H1 (cell line): ENCODE results near the gene PCP4. TPM values are rescaled to one million over a fixed set of nuclear protein-coding genes. Genes with fewer than 3 reads are reported as not detected.

Experiments used
- CTCF ChIA-PET: fragments of 300-600 bp; sonication (Branson Sonifier 250); formaldehyde crosslinking; loops from one replicate; lab custom pipeline; 2021; ENCODE audit not compliant: partially characterized antibody; lab: Charles Lee
- POLR2A ChIA-PET: fragments of 300-600 bp; sonication (Branson Sonifier 250); formaldehyde crosslinking; loops from one replicate; lab custom pipeline; 2021; ENCODE audit warnings: inconsistent platforms; ENCODE audit not compliant: partially characterized antibody; lab: Charles Lee
- DNase-seq, 2 experiments: peaks; one replicate each; pipeline versions ENCODE4 v3.0.0 to v3.0.0-alpha.2; 2010 to 2022; ENCODE audit warnings: low spot score in 2 of 2, low read depth in 1 of 2, mixed read lengths in 1 of 2
- FAIRE-seq: peaks from 2 replicates; lab custom pipeline; 2011; peaks lifted over from hg19 to GRCh38; lab: Jason Lieb, UNC
- H2AFZ ChIP-seq: 2 replicates; pipeline ENCODE4 v1.8.1; 2012; ENCODE audit warnings: low read length, inconsistent platforms
- H2AK5ac ChIP-seq: 2 replicates; pipeline ENCODE4 v1.6.1; 2013; ENCODE audit warnings: low read depth, low read length
- H2BK120ac ChIP-seq: replicated peaks from 2 replicates; pipeline ENCODE3; 2013; ENCODE audit warnings: low read depth, low read length, inconsistent platforms
- H2BK12ac ChIP-seq: 2 replicates; pipeline ENCODE4 v1.6.1; 2013; ENCODE audit warnings: low read depth, low read length
- H2BK15ac ChIP-seq: 2 replicates; pipeline ENCODE4 v1.6.1; 2013; ENCODE audit warnings: low read length
- H2BK20ac ChIP-seq: 2 replicates; pipeline ENCODE4 v1.6.1; 2013; ENCODE audit warnings: low read length
- H2BK5ac ChIP-seq: 2 replicates; pipeline ENCODE4 v1.6.1; 2013; ENCODE audit warnings: low read depth, low read length
- H3K14ac ChIP-seq: 2 replicates; pipeline ENCODE4 v1.6.1; 2013; ENCODE audit warnings: inconsistent platforms; ENCODE audit not compliant: insufficient read length
- H3K18ac ChIP-seq: 2 replicates; pipeline ENCODE4 v1.6.1; 2013; ENCODE audit warnings: low read length; ENCODE audit errors: extremely low read depth
- H3K23ac ChIP-seq: 2 replicates; pipeline ENCODE4 v1.6.1; 2013; ENCODE audit warnings: inconsistent platforms; ENCODE audit not compliant: insufficient read length
- H3K23me2 ChIP-seq: 2 replicates; pipeline ENCODE4 v1.6.1; 2013; ENCODE audit warnings: low read depth, low read length
- H3K27ac ChIP-seq: 2 replicates; pipeline ENCODE4 v1.6.1; 2011; ENCODE audit warnings: low read depth, low read length, inconsistent platforms
- H3K27me3 ChIP-seq, 4 experiments: replicated peaks in 1 of 4; 1 replicate in 1 of 4; 2 replicates in 3 of 4; pipeline versions ENCODE4 v1.6.1 to v1.8.1; 2011 to 2013; ENCODE audit warnings: low read length in 3 of 4, mild to moderate bottlenecking in 3 of 4, inconsistent platforms in 2 of 4, mixed read lengths in 2 of 4, moderate library complexity in 1 of 4; ENCODE audit not compliant: control insufficient read depth in 3 of 4, insufficient read depth in 3 of 4; ENCODE audit errors: extremely low read depth in 1 of 4
- H3K36me3 ChIP-seq, 4 experiments: 2 replicates each; pipeline versions ENCODE4 v1.6.1 to v1.8.1; 2011 to 2013; ENCODE audit warnings: mild to moderate bottlenecking in 4 of 4, low read length in 3 of 4, moderate library complexity in 2 of 4, control low read depth in 1 of 4, inconsistent platforms in 1 of 4; ENCODE audit not compliant: insufficient read depth in 4 of 4, control insufficient read depth in 2 of 4
- H3K4ac ChIP-seq: replicated peaks from 2 replicates; pipeline ENCODE3; 2013; ENCODE audit warnings: low read length, low read depth, mixed read lengths, inconsistent platforms; ENCODE audit not compliant: insufficient read length
- H3K4me1 ChIP-seq, 4 experiments: replicated peaks in 1 of 4; 1 replicate in 1 of 4; 2 replicates in 3 of 4; pipeline versions ENCODE4 v1.6.1 to v1.8.1; 2011 to 2013; ENCODE audit warnings: low read length in 3 of 4, inconsistent platforms in 2 of 4, mixed read lengths in 1 of 4; ENCODE audit not compliant: insufficient read depth in 4 of 4, control insufficient read depth in 3 of 4
- H3K4me2 ChIP-seq, 2 experiments: 2 replicates each; pipeline versions ENCODE4 v1.6.1 to v1.8.1; 2011 to 2013; ENCODE audit warnings: low read depth in 2 of 2, low read length in 2 of 2, control low read depth in 1 of 2, inconsistent platforms in 1 of 2, mild to moderate bottlenecking in 1 of 2; ENCODE audit not compliant: insufficient read depth in 1 of 2
- H3K4me3 ChIP-seq, 4 experiments: fragments of 200-600, 300-600 bp in 1 of 4; sonication (generic), shearing (Covaris generic), sonication (Bioruptor Twin) in 1 of 4; 2 replicates each; pipeline versions ENCODE4 v1.5.1 to v1.8.1; 2011 to 2016; ENCODE audit warnings: low read length in 4 of 4, low read depth in 3 of 4, control low read depth in 2 of 4, inconsistent platforms in 2 of 4, mild to moderate bottlenecking in 2 of 4, mixed read lengths in 1 of 4, moderate library complexity in 1 of 4; ENCODE audit not compliant: insufficient read depth in 2 of 4; ENCODE audit errors: extremely low read depth in 1 of 4
- H3K56ac ChIP-seq: replicated peaks from 2 replicates; pipeline ENCODE3; 2013; ENCODE audit warnings: low read depth, mild to moderate bottlenecking, mixed read lengths, low read length, inconsistent platforms; ENCODE audit not compliant: insufficient read length
- H3K79me1 ChIP-seq: 2 replicates; pipeline ENCODE4 v1.6.1; 2013; ENCODE audit warnings: low read depth, low read length, control low read depth
- H3K79me2 ChIP-seq, 2 experiments: 2 replicates each; pipeline versions ENCODE4 v1.6.1 to v1.8.1; 2012 to 2013; ENCODE audit warnings: low read length in 2 of 2, mild to moderate bottlenecking in 2 of 2, inconsistent platforms in 1 of 2; ENCODE audit not compliant: insufficient read depth in 2 of 2, control insufficient read depth in 1 of 2
- H3K9ac ChIP-seq, 4 experiments: replicated peaks in 1 of 4; 1 replicate in 1 of 4; 2 replicates in 3 of 4; pipeline versions ENCODE4 v1.6.1 to v1.8.1; 2011 to 2013; ENCODE audit warnings: low read depth in 3 of 4, low read length in 3 of 4, control low read depth in 2 of 4, mild to moderate bottlenecking in 2 of 4, moderate library complexity in 2 of 4, inconsistent platforms in 1 of 4; ENCODE audit errors: extremely low read depth in 1 of 4
- H3K9me3 ChIP-seq, 2 experiments: 2 replicates each; pipeline versions ENCODE4 v1.6.1 to v1.8.1; 2012 to 2013; ENCODE audit warnings: mild to moderate bottlenecking in 2 of 2, moderate library complexity in 2 of 2, control low read depth in 1 of 2, inconsistent platforms in 1 of 2, low read depth in 1 of 2, low read length in 1 of 2, mixed read lengths in 1 of 2; ENCODE audit not compliant: insufficient read depth in 2 of 2
- H4K20me1 ChIP-seq, 2 experiments: replicated peaks in 1 of 2; 2 replicates each; pipeline versions ENCODE3 to v1.8.1; 2011 to 2013; ENCODE audit warnings: inconsistent platforms in 2 of 2, low read length in 2 of 2, mild to moderate bottlenecking in 1 of 2; ENCODE audit not compliant: insufficient read depth in 2 of 2, control insufficient read depth in 1 of 2
- H4K5ac ChIP-seq: 2 replicates; pipeline ENCODE4 v1.6.1; 2013; ENCODE audit warnings: low read length, low read depth, mixed read lengths, inconsistent platforms; ENCODE audit not compliant: insufficient read length
- H4K8ac ChIP-seq: 2 replicates; pipeline ENCODE4 v1.8.0; 2013; ENCODE audit warnings: mild to moderate bottlenecking, moderate library complexity, low read length, inconsistent platforms; ENCODE audit not compliant: insufficient read depth; ENCODE audit errors: extremely low read depth
- H4K91ac ChIP-seq: replicated peaks from 2 replicates; pipeline ENCODE3; 2013; ENCODE audit warnings: low read length, mixed read lengths, inconsistent platforms; ENCODE audit not compliant: insufficient read length
- ASH2L ChIP-seq: fragments of 200-600, 300-600 bp; sonication (generic); IDR thresholded peaks from one replicate; pipeline ENCODE4 v1.7.1; 2017; ENCODE audit warnings: low read length
- BACH1 ChIP-seq: IDR thresholded peaks from 2 replicates; pipeline ENCODE4 v1.6.1; 2012; ENCODE audit warnings: low read length, improper control_type of control experiment
- CBX5 ChIP-seq: fragments of 300-800, 300-1000 bp; sonication (generic); IDR thresholded peaks from 2 replicates; pipeline ENCODE4 v1.7.1; 2016; ENCODE audit warnings: antibody characterized with exemption, low read length, low read depth
- FOSL1 ChIP-seq: IDR thresholded peaks from 2 replicates; pipeline ENCODE4 v1.6.1; 2011; ENCODE audit warnings: mild to moderate bottlenecking, low read depth, low read length, moderate library complexity; ENCODE audit not compliant: insufficient read depth
- KDM5A ChIP-seq: fragments of 200-600 bp; IDR thresholded peaks from 2 replicates; pipeline ENCODE4 v1.7.1; 2012; ENCODE audit warnings: mild to moderate bottlenecking, low read length, inconsistent platforms, mixed read lengths
- RNF2 ChIP-seq: fragments of 200-900, 300-1000 bp; sonication (generic); IDR thresholded peaks from 2 replicates; pipeline ENCODE4 v1.7.1; 2016; ENCODE audit warnings: borderline replicate concordance, low read depth, mild to moderate bottlenecking, antibody characterized with exemption, low read length; ENCODE audit not compliant: poor library complexity, severe bottlenecking; ENCODE audit errors: missing control alignments
- SP4 ChIP-seq: IDR thresholded peaks from 2 replicates; pipeline ENCODE4 v1.6.1; 2012; ENCODE audit warnings: low read length, inconsistent platforms
- SUZ12 ChIP-seq: fragments of 200-600 bp; sonication (generic); IDR thresholded peaks from 2 replicates; pipeline ENCODE4 v1.6.1; 2012; ENCODE audit warnings: mild to moderate bottlenecking, inconsistent platforms, low read length, moderate library complexity, mixed read lengths
- TAF1 ChIP-seq: IDR thresholded peaks from 2 replicates; pipeline ENCODE4 v1.6.1; 2011; ENCODE audit warnings: mild to moderate bottlenecking, low read depth, low read length
- TAF7 ChIP-seq: optimal IDR thresholded peaks from 2 replicates; pipeline ENCODE3; 2011; ENCODE audit warnings: low read depth, mild to moderate bottlenecking, inconsistent platforms, low read length, moderate library complexity, borderline replicate concordance
- TEAD4 ChIP-seq: IDR thresholded peaks from 2 replicates; pipeline ENCODE4 v1.6.1; 2012; ENCODE audit warnings: low read depth, low read length, inconsistent platforms, mixed read lengths
- WGBS, 2 experiments: shearing (Covaris generic) in 1 of 2; methylation state at CpG; one replicate each; pipeline versions ENCODE4 v1.1.6 to v1.1.7; 2013 to 2015; ENCODE audit warnings: low lambda C conversion rate in 2 of 2, mixed read lengths in 2 of 2, inconsistent platforms in 1 of 2, low coverage in 1 of 2, missing lambda C conversion rate in 1 of 2; ENCODE audit not compliant: insufficient replicate concordance in 2 of 2, insufficient coverage in 1 of 2, insufficient read length in 1 of 2; ENCODE audit errors: extremely low coverage in 1 of 2, missing lambda C conversion rate in 1 of 2; 5-methylcytosine and 5-hydroxymethylcytosine counted together
- polyA plus RNA-seq, 7 experiments: library from polyadenylated mRNA; depleted of rRNA in 3 of 7; stranded (reverse) in 5 of 7; unstranded in 2 of 7; fragments of >200 nt in 5 of 7; fragments of 200-250 nt in 2 of 7; gene quantifications; 1 replicate in 5 of 7; 2 replicates in 1 of 7; 4 replicates in 1 of 7; pipeline versions ENCODE4 v1.2.1 to v1.2.3, GENCODE V29; 2011 to 2013; ENCODE audit warnings: missing spikeins in 2 of 7, mixed read lengths in 2 of 7
- total RNA-seq: library from RNA; stranded (reverse); fragmentation: NEBNext Ultra II Directional; extraction: Animal tissue kit (Norgen Biotek cat#: 25700); gene quantifications from 2 replicates; pipeline ENCODE4 v1.2.1, GENCODE V29; 2021

PCP4 gene
- total and polyA plus RNA-seq, 2 of the 8 experiments (the other 6 are each of a cell fraction or from before 2014, with no cell fraction given), result 1.8 to 2.4 TPM

DNA sequence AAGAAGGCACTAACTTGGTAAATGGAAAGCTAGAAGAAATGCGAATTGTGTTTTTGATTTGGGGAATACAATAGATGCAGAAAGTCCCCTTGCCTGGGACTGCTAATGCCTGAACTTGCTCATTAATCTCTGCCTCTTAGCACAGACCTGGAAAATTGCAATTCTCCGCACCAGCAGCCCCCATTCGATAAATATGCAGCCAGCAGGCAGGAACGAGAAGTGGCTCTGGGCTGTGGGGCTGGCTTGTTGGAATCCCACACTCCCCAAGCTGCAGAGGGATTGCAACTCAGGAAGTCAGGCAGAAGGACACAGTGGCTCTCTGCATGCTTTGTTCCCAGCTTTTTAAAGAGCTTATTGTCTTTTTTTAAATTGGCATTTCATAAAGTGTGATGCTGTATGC, 51.3 kb downstream of the PCP4 start:
- H3K79me2 ChIP-seq, result no peaks in the 10 kb centered on the region

More for the DNA sequence above, 51.3 kb downstream of the PCP4 start:
- Histone ChIP-seq H2BK120ac (no peak overlapping the region), H4K91ac (no peak overlapping the region), H2BK5ac (no peak overlapping the region), H2BK12ac (no peak overlapping the region), H3K79me1 (no peaks in the 10 kb centered on the region), H2BK15ac (no peak overlapping the region), H3K27ac (no peak overlapping the region), H3K23me2 (peaks cover 10% of the 10 kb centered on the region), H3K14ac (no peak overlapping the region), H3K4me1 (no peaks in the 10 kb centered on the region), H3K4ac (no peak overlapping the region), H3K4me2 (no peak overlapping the region), H3K27me3 (no peaks in the 10 kb centered on the region), H4K8ac (no peak overlapping the region), H3K18ac (no peak overlapping the region), H3K9me3 (no peaks in the 10 kb centered on the region), H2AFZ (no peak overlapping the region), H3K23ac (no peak overlapping the region), H4K5ac (no peak overlapping the region), H3K56ac (no peak overlapping the region), H3K36me3 (no peaks in the 10 kb centered on the region; a peak in 1 of 8 replicates), H4K20me1 (peaks cover 2 to 9% of the 10 kb centered on the region in 2 experiments), H3K9ac (no peak overlapping the region), H2AK5ac (no peak overlapping the region), H2BK20ac (no peak overlapping the region), H3K4me3 (no peak overlapping the region)
- TF ChIP-seq RNF2 (no peak), CBX5 (no peak), BACH1 (no peak), TEAD4 (no peak), FOSL1 (no peak), ASH2L (no peak), KDM5A (no peak), TAF1 (no peak), SUZ12 (no peak), SP4 (no peak), TAF7 (no peak)
- POLR2A ChIA-PET, result no interaction called here
- 74% methylated on average over 4 of the region's 4 CpGs; no CpG with 5 or more reads in 1 of the 2 experiments for WGBS, 2 experiments
- CTCF ChIA-PET, result interaction anchor here (0.6 to 1.4 kb wide), 4 partner anchors 11 to 460 kb away, joined by 3 to 5 read pairs (median 4); no protein-coding TSS in a partner anchor
- DNase-seq, result no peak
- FAIRE-seq, result no peak
